Large intestine (tissue), 3 donors: ENCODE data around the gene LRRC27. TPM values are rescaled to one million over a fixed set of nuclear protein-coding genes. Genes with fewer than 3 reads are reported as not detected.

Experiments used
- DNase-seq, 2 donors: peaks; one replicate each; pipeline versions ENCODE4 v3.0.0 to v3.0.0-alpha.2; 2013
- H3K27ac ChIP-seq: one replicate; pipeline ENCODE4 v1.5.1; 2013; ENCODE audit warnings: low read length
- H3K27me3 ChIP-seq: 2 replicates; pipeline ENCODE4 v1.6.1; 2013; ENCODE audit warnings: low read length; ENCODE audit not compliant: control insufficient read depth, insufficient read depth
- H3K36me3 ChIP-seq: 2 replicates; pipeline ENCODE4 v1.6.1; 2013; ENCODE audit warnings: low read length; ENCODE audit not compliant: control insufficient read depth, insufficient read depth
- H3K4me1 ChIP-seq: one replicate; pipeline ENCODE4 v1.6.1; 2013; ENCODE audit warnings: low read length; ENCODE audit not compliant: control insufficient read depth, insufficient read depth
- H3K4me3 ChIP-seq: one replicate; pipeline ENCODE4 v1.5.1; 2013; ENCODE audit warnings: low read length
- H3K9me3 ChIP-seq: one replicate; pipeline ENCODE4 v1.6.1; 2013; ENCODE audit warnings: mild to moderate bottlenecking, low read depth, low read length, moderate library complexity; ENCODE audit not compliant: control insufficient read depth
- WGBS: methylation state at CpG from one replicate; pipeline ENCODE4 v1.1.5; 2013; ENCODE audit warnings: low lambda C conversion rate; ENCODE audit not compliant: insufficient coverage; 5-methylcytosine and 5-hydroxymethylcytosine counted together
- polyA plus RNA-seq: library from polyadenylated mRNA; unstranded; fragments of 120-200 nt; gene quantifications from one replicate; pipeline ENCODE4 v1.2.1, GENCODE V29; 2013

Gene LRRC27
- polyA plus RNA-seq, 1 donor, result 20.7 TPM

DNA sequence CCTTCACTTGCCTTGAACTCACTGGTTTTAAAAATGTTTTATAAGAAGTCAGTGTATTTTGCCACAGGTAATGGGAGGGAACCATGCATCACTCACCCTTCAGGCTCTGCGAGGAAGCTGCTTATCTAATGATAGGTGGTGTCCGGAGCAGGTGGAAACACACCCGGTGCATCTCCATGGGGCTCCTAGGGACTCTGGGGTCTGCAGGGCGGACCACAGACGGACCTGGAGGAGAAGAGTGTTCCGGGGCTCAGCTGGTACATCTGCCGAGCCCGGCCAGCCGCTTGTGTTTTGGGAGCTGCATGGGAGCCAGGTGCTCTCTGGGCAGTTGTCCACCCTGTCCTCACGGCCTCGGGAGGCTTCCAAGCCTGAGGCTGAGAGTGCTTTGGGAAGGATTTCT is 7.3 kb downstream of the LRRC27 start:
- H3K9me3 ChIP-seq, result no peaks in the 10 kb centered on the region
- H3K4me3 ChIP-seq, result no peak overlapping the region
- WGBS, result no CpG with 5 or more reads among the region's 11 CpGs
- DNase-seq, result no peak
- peaks cover 25% of the 10 kb centered on the region for H3K36me3 ChIP-seq
- H3K4me1 ChIP-seq, result peaks cover 13% of the 10 kb centered on the region
- no peaks in the 10 kb centered on the region for H3K27me3 ChIP-seq
- H3K27ac ChIP-seq, result no peak overlapping the region

DNA sequence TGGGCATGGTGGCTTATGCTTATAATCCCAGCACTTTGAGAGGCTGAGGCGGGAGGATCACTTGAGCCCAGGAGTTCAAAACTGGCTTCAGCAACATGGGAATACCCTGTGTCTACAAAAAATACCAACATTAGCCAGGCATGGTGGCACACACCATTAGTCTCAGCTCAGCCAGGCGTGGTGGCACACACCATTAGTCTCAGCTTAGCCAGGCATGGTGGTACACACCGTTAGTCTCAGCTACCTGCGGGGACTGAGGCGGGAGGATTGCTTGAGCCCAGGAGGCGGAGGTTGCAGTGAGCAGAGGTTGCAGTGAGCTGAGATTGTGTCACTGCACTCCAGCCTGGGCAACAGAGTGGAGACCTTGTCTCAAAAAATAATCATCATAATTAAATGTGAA is 9.0 kb downstream of the LRRC27 start:
- Histone ChIP-seq H3K4me1 (peaks cover 6% of the 10 kb centered on the region), H3K27me3 (no peaks in the 10 kb centered on the region), H3K27ac (no peak overlapping the region), H3K9me3 (no peaks in the 10 kb centered on the region), H3K36me3 (peaks cover 40% of the 10 kb centered on the region), H3K4me3 (no peak overlapping the region)
- DNase-seq, result no peak
- WGBS, result no CpG with 5 or more reads among the region's 6 CpGs

DNA sequence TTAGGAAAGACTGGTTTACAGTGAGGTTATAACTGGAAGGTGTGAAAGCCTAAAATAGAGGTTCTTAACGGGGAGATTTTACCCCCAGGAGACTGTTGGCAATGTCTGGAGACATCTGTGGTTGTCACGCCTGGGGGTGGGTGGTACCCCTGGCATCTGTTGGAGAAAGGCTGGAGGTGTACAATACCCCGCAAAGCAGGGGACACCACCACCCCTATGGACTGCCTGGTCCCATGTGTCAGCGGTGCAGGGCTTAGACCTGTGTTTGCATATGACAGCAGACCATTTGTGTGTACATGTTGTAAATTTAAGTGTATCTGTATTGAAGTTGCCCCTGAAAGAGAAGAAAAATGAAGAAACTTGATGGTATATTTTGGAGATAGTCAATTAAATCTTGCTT is 9.8 kb downstream of the LRRC27 start:
- no peak for DNase-seq
- Histone ChIP-seq H3K27me3 (no peaks in the 10 kb centered on the region), H3K9me3 (no peaks in the 10 kb centered on the region), H3K36me3 (peaks cover 42% of the 10 kb centered on the region), H3K4me3 (no peak overlapping the region), H3K4me1 (no peaks in the 10 kb centered on the region), H3K27ac (no peak overlapping the region)
- WGBS, result no CpG with 5 or more reads among the region's 4 CpGs

DNA sequence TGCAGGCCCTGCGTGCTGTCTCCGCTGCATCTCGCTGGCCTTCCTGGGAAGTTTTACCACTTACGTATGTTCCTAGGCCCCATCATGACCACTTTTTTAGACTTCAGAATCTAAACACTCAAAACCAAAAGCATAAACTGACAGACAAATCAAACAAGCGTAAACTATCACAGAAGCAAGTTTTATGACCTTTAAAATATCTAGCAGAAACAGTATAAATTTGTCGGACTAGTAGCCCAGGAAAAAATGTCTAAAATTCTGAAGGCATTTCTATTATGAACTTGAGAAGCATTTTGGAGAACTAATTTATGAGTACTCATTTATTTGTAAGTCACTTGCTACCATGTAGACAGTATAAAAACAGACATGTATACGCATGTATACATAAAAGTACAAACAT is 10.6 kb downstream of the LRRC27 start:
- no peaks in the 10 kb centered on the region for H3K4me1 ChIP-seq
- 100% methylated on average over 3 of the region's 7 CpGs for WGBS
- no peaks in the 10 kb centered on the region for H3K27me3 ChIP-seq
- peaks cover 45% of the 10 kb centered on the region for H3K36me3 ChIP-seq
- H3K27ac ChIP-seq, result no peak overlapping the region
- no peaks in the 10 kb centered on the region for H3K9me3 ChIP-seq
- no peak for DNase-seq
- no peak overlapping the region for H3K4me3 ChIP-seq

DNA sequence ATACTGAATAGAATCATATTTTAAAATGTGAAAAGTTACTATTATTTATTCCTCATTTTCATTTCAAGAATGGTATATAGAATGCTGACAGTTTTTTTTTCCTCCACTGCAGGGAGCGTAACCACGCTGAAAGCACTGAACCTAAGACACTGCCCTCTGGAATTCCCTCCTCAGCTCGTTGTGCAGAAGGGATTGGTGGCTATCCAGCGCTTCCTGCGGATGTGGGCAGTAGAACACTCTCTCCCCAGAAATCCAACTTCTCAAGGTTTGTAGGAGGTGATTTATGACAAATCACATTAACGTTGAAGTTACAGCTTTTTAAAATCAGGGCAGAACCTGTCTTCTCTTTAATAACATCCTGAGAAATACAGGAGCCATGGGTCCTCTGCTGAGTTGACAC is 12.4 kb downstream of the LRRC27 start:
- Histone ChIP-seq H3K9me3 (no peaks in the 10 kb centered on the region), H3K4me1 (no peaks in the 10 kb centered on the region), H3K4me3 (no peak overlapping the region), H3K36me3 (peaks cover 53% of the 10 kb centered on the region), H3K27ac (no peak overlapping the region), H3K27me3 (no peaks in the 10 kb centered on the region)
- DNase-seq, result no peak
- no CpG with 5 or more reads among the region's 6 CpGs for WGBS

DNA sequence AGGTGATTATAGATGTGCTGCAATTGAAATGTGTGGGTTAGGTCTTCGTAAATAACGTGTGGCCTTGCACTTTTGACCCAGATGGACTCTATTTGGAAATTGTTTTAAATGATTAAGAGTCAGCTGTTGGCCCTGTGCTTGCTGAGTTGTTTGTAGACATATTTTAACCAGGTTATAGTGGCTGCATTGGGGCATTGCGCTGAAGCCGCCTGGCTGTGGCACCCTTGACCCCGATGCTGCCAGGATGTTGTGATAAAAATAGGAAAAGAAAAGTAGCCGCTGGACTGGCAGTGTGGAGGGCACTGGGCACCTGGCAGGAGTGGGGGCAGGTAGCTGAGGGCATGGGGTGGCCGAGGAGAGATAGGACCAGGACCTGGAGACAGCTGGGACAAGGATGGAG is 13.4 kb downstream of the LRRC27 start:
- Histone ChIP-seq H3K4me1 (no peaks in the 10 kb centered on the region), H3K27ac (no peak overlapping the region), H3K36me3 (peaks cover 55% of the 10 kb centered on the region), H3K27me3 (no peaks in the 10 kb centered on the region), H3K4me3 (no peak overlapping the region), H3K9me3 (no peaks in the 10 kb centered on the region)
- 100% methylated on average over 1 of the region's 7 CpGs for WGBS
- no peak for DNase-seq

DNA sequence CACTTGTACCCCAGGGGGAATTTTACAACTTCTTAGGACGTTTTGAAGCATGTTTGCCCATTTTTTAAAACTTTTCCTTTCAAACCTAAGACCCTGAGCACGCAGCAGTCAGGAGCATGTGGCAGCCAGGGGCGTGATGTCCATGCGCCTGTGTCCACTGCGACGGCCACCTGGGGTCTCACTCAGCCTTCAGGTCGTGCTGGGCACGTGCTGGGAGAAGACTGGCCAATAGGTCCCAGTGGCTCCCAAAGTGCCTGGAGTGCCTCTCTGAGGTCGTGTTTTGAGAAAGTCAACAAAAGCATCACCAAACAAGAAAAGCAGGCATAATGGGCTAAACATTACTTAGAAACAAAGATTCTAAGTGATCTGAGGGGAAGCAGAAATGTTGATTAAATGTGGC is 14.8 kb downstream of the LRRC27 start:
- peaks cover 60% of the 10 kb centered on the region for H3K36me3 ChIP-seq
- DNase-seq, result no peak
- no peak overlapping the region for H3K27ac ChIP-seq
- no CpG with 5 or more reads among the region's 9 CpGs for WGBS
- H3K27me3 ChIP-seq, result no peaks in the 10 kb centered on the region
- peaks cover 3% of the 10 kb centered on the region for H3K9me3 ChIP-seq
- no peak overlapping the region for H3K4me3 ChIP-seq
- H3K4me1 ChIP-seq, result no peaks in the 10 kb centered on the region

DNA sequence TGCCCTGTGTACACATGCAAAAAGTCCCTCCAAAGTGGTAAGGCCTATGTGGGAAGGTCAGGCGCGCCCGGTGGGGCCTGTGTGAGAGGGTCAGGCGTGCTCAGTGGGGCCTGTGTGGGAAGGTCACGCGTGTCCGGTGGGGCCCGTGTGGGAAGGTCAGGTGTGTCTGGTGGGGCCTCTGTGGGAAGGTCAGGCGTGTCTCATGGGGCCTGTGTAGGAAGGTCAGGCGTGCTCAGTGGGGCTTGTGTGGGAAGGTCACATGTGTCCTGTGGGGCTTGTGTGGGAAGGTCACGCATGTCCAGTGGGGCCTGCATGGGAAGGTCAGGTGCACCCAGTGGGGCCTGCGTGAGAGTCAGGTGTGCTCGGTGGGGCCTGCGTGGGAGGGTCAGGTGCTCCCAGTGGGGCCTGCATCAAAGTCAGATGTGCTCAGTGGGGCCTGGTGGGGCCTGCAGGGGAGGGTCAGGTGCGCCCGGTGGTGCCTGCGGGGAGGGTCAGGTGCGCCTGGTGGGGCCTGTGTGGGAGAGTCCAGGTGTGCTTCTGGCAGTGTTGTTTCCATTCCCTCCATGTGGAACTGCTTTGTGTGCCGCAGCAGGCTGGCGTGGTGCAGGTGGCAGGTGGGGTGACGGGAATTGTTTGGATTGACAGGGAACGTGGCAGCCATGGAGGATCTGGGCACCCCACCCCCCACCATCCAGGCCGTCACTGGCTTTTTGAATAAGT is 15.4 kb downstream of the LRRC27 start:
- peaks cover 57% of the 10 kb centered on the region for H3K36me3 ChIP-seq
- H3K4me3 ChIP-seq, result no peak overlapping the region
- no peak for DNase-seq
- H3K9me3 ChIP-seq, result peaks cover 3% of the 10 kb centered on the region
- no peaks in the 10 kb centered on the region for H3K27me3 ChIP-seq
- no CpG with 5 or more reads among the region's 23 CpGs for WGBS
- H3K27ac ChIP-seq, result no peak overlapping the region
- H3K4me1 ChIP-seq, result no peaks in the 10 kb centered on the region

DNA sequence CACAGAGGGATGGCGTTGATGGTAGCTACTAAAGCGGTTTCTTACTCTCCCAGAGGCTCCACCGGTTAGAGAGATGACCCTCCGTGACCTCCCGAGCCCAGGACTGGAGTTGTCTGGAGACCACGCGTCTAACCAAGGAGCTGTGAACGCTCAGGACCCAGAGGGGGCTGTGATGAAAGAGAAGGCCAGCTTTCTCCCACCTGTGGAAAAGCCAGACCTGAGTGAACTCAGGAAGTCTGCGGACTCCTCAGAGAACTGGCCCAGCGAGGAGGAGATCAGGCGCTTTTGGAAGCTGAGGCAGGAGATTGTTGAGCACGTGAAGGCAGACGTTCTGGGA is 15.9 kb downstream of the LRRC27 start:
- 83% methylated on average over 1 of the region's 13 CpGs for WGBS
- peaks cover 57% of the 10 kb centered on the region for H3K36me3 ChIP-seq

DNA sequence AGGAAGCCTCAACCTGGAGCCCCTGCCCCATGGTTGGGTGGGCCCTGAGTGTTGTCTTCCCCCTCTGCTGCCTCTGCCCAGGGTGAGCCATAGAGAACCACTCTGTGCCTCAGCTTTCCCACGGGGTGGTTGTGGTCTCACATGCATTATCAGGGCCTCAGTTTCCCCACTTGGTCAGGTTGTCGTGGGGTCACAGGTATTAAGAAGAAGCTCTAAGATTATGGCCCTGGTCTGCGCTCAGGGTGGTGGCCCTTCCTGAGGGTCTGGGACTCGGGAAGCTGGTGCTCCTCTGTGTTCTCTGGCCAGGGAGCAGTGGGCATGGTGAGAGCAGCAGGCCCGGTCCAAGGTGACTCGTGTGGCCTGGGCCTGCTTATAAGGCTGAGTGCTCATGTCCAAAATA is 17.8 kb downstream of the LRRC27 start:
- WGBS, result no CpG with 5 or more reads among the region's 6 CpGs
- Histone ChIP-seq H3K27ac (no peak overlapping the region), H3K4me1 (no peaks in the 10 kb centered on the region), H3K4me3 (no peak overlapping the region), H3K27me3 (no peaks in the 10 kb centered on the region), H3K36me3 (peaks cover 53% of the 10 kb centered on the region), H3K9me3 (peaks cover 3% of the 10 kb centered on the region)
- no peak for DNase-seq

More for the DNA sequence above, 15.9 kb downstream of the LRRC27 start:
- Histone ChIP-seq H3K4me1 (no peaks in the 10 kb centered on the region), H3K27ac (no peak overlapping the region), H3K27me3 (no peaks in the 10 kb centered on the region), H3K4me3 (no peak overlapping the region), H3K9me3 (peaks cover 3% of the 10 kb centered on the region)
- no peak for DNase-seq

DNA sequence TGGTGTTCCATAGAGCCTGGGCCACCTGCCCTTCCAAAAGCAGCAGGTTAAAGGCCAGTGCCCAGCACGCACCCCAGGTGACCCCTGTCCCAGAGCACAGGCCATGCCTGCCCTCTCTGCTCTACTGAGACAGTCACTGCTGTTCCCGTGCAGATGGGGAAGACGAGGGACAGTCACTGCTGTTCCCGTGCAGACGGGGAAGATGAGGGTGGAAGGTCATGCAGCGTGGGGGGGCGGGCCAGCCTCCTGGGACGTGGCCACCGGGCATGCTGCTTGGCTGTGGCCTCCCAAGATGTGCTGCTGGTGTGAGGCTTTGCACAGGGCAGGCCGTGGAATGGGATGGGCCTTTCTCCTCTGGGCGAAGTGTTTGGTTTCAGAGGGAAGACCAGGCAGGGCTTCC is 18.4 kb downstream of the LRRC27 start:
- Histone ChIP-seq H3K27ac (no peak overlapping the region), H3K4me3 (no peak overlapping the region), H3K4me1 (no peaks in the 10 kb centered on the region), H3K36me3 (peaks cover 52% of the 10 kb centered on the region), H3K9me3 (peaks cover 3% of the 10 kb centered on the region), H3K27me3 (no peaks in the 10 kb centered on the region)
- no peak for DNase-seq
- WGBS, result no CpG with 5 or more reads among the region's 11 CpGs
